CMK (cell line): ENCODE data around the gene RNF149.

Source experiments
- DNase-seq: peaks from one replicate; pipeline ENCODE4 v3.0.0-alpha.2; 2010; ENCODE audit warnings: low read depth

Gene RNF149

GRCh38 chr2:101294861-101295260 is 13.6 kb downstream of the RNF149 start:
- DNase-seq, result no peak

DNA sequence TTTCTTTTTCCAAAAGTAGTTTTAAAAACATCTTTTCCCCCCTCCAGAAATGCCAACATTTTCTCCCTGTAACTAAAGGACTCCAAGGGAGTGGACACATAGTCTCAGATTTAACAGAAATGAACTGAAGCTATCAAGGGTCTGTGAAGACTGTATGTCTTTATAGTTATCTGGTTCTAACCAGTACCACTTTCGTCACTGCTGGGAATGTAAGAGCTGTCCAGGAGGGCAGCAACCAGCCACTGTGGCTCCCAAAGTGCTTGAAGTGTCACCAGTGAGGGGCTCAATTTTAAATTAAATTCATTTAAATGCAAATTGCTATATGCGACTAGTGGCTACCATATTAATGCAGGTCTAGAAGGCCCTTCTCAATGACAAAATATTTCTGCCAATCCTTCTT is 15.0 kb downstream of the RNF149 start:
- DNase-seq, result no peak

DNA sequence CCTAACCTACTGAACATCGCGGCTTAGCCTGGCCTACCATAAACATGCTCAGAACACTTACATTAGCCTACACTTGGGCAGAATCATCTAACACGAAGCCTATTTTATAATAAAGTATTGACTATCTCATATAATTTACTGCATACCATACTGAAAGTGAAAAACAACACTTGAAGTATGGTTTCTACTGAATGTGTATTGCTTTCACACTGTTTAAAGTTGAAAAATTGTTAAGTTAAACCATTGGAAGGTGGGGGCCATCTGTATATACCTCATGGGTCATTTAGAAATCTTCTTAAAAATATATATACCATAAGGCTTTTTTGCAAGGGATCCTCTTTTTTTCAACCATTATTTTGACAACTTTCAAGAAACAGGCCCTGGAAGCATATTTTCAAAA is 16.5 kb downstream of the RNF149 start:
- DNase-seq, result no peak

- no peak for DNase-seq
Measured at GRCh38 chr2:101290711-101291110, 17.8 kb downstream of the RNF149 start.

DNA sequence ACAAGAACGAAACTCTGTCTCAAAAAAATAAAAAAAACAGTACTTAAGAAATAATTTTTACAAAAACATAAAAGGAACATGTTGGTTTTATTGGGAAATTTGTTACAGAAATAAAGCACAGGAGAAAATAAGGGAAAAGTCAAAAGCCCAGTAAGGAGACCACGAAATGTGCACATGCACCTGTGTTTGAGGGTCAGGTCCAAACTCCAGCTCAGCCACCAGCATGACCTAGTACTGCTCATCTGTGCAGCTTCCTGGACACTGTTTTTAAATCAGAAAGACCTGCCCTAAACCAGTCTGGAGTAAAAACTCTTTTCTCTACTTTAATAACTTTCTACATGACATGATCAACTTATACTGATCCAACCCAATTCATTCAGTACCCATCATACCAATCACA is 21.2 kb downstream of the RNF149 start:
- DNase-seq, result no peak

- no peak for DNase-seq
Measured at GRCh38 chr2:101286684-101287083, 21.8 kb downstream of the RNF149 start.

DNA sequence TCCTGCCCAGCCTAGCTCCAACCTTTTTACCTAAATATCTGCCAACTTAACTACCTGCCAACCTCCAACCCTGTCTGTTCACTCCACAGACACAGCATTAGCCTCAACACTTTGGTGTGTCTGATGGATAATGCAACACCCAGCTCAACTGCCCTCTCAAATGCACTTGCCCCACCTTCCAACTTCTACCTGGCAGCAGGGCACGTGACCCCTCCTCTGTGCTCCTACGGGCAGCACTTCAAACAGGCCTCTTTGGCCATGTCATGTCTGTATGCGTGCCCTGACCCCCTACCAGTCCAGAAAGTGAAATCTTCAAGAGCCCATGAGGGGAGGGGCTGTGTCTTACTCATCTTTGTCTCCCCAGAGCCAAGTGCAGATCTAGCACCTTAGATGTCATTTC is 25.5 kb downstream of the RNF149 start:
- no peak for DNase-seq

DNA sequence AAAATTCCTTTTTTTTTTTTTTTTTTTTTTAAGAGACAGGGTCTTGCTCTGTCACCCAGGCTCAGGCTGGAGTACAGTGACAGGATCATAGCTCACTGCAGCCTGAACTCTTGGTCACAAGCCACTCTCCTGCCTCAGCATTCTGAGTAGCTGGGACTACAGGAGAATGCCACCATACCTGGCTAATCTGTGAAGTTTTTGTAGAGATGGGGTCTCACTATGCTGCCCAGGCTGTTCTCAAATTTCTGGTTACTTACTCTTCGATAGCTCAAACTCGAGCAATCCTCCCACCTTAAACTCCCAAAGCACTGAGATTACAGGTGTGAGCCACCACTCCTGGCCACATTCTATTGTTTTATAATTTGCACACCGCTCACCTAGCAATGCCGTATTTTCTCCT is 27.0 kb downstream of the RNF149 start:
- no peak for DNase-seq

DNA sequence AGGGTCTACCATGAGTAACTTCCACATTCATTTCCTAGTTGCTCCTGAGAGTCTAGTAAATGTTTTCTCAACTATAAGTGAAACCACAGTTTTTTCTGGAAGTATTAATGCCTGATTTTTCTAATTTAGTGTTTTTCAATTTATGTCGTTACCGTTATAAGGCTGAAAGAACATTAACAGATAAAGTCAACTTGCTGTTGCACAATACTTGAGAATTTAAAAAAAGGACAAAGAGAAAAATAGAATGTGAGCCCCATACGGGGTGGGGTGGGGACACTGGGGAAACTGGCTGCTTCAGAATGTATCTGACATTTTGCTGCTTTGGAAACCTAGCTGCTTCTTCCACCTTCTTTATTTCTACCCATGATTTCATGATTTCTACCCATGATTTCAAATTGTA is 29.6 kb downstream of the RNF149 start:
- no peak for DNase-seq

- DNase-seq, result no peak
Measured at GRCh38 chr2:101277111-101277510, 31.4 kb downstream of the RNF149 start.

DNA sequence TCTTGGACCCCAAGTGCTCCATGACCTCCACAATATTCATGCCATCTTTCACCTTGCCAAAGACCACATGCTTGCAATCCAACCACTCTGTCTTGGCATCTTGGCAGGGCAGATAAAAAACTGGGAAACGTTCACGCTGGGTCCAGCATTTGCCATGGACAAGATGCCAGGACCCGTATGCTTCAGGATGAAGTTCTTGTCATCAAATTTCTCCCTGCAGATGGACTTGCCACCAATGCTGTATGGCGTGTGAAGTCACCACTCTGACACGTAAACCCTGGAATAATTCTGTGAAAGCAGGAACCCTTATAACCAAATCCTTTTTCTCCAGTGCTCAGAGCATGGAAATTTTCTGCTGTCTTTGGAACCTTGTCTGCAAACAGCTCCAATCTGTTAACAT is 34.4 kb downstream of the RNF149 start:
- no peak for DNase-seq

- no peak for DNase-seq
Measured at GRCh38 chr2:101273056-101273455, 35.4 kb downstream of the RNF149 start.

- no peak for DNase-seq
Measured at GRCh38 chr2:101272045-101272784, 36.3 kb downstream of the RNF149 start.

GRCh38 chr2:101270700-101271259 is 37.7 kb downstream of the RNF149 start:
- DNase-seq, result no peak

GRCh38 chr2:101267671-101268656 is 40.5 kb downstream of the RNF149 start:
- DNase-seq, result no peak

- DNase-seq, result no peak
Measured at GRCh38 chr2:101265893-101266499, 42.5 kb downstream of the RNF149 start.

DNA sequence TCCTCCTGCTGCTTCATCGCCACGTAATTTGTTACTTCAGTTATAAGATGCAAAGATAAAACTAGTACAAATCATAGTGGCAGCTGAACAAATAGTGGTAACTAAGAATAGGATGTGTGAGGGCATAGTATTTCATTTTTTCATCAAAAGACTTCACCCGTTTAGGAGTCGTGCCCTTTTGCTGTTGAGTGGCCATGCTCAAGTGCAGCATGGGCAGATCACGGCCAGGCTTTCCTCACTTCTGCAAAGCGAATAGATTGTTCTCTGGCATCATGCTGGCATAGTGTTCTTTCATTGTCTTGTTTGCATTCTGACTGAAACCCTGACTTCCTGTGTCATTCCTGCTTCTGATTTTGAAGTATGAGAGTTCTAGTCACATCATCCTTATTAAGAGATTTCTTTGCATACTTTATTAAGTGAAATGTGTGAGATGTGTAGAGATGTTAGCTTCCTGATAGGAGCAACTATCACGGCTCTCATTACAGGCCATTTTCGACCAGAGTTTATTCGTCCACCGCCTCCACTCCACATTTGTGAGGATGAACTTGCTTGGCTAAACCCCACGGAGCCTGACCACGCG is 44.1 kb downstream of the RNF149 start:
- DNase-seq, result no peak

DNA sequence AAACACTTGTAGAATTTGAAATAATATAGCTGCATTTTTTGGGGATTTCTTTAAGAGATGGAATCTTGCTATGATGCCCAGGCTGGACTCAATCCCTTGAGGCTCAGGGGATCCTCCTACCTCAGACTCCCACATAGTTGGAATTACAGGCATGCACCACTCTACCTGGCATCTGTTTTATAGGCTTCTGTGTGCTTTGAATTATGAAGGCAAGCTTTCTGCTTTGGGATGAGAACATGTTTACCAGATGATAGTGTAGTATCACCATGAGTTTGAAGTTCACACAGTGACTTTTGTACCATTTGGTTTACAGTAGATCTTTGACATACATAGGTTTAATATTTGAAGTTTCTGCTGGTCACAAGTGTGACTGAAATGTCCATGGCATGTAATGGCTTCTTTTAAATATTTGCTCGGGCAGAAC is 45.1 kb downstream of the RNF149 start:
- DNase-seq, result no peak

DNA sequence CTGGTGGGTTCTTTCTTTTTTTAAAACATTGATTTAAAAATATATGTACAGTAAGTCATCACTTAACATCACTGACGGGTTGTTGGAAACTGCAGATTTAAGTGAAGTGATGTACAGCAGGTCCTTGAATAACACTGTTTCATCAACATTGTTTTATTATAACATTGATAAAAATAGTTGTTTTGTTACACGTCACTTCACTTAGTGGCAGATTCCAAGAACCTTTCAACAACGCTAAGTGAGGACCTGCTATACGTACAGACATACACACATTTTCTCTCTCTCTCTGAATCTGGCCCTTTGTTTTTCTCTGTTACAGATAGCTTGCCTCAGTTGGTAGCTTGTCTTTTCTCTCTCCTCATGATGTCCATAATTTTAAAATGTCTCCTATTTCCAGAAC is 46.4 kb downstream of the RNF149 start:
- DNase-seq, result no peak

DNA sequence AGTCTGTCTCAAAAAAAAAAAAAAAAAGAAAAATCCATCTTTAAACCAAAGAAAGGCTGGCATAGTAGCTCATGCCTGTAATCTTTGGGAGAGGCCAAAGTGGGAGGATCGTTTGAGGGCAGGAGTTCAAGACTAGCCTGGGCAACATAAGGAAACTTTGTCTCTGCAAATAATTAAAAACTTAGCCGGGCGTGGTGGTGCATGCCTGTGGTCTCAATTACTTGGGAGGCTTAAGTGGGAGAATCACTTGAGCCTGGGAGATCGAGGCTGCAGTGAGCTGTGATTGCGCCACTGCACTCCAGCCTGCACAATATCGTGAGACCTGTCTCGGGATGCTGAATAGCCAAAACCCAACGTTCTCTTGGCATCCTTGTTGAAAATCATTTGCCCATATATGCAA is 49.7 kb downstream of the RNF149 start:
- no peak for DNase-seq

GRCh38 chr2:101256316-101256715 is 52.2 kb downstream of the RNF149 start:
- DNase-seq, result no peak

DNA sequence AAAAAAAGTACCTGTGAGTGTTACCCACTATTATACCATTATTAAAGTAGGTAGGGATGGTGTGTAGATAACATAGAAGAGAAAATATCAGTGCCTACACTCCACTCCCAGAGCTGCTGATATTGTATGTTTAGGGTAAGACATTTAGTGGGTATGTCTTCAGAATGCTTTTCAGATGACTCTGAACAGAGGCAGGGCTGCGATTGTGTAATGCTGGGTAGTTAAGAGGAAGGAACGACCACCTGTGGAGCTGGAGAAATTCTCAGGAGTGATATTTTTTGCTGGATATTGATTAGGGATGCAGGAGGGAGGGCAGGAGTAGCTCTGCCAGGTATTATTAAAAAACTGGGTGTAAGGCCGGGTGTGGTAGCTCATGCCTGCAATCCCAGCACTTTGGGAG is 53.0 kb downstream of the RNF149 start:
- DNase-seq, result no peak
